Measurements from ENCODE around the gene RIPOR3. TPM values are rescaled to one million over a fixed set of nuclear protein-coding genes. Genes with fewer than 3 reads are reported as not detected.

RIPOR3 gene
- total RNA-seq, 3 donors from 2014 or later (not counting 1 experiment from before 2014, with no cell fraction given), result 0.45 TPM; not detected in 2

DNA sequence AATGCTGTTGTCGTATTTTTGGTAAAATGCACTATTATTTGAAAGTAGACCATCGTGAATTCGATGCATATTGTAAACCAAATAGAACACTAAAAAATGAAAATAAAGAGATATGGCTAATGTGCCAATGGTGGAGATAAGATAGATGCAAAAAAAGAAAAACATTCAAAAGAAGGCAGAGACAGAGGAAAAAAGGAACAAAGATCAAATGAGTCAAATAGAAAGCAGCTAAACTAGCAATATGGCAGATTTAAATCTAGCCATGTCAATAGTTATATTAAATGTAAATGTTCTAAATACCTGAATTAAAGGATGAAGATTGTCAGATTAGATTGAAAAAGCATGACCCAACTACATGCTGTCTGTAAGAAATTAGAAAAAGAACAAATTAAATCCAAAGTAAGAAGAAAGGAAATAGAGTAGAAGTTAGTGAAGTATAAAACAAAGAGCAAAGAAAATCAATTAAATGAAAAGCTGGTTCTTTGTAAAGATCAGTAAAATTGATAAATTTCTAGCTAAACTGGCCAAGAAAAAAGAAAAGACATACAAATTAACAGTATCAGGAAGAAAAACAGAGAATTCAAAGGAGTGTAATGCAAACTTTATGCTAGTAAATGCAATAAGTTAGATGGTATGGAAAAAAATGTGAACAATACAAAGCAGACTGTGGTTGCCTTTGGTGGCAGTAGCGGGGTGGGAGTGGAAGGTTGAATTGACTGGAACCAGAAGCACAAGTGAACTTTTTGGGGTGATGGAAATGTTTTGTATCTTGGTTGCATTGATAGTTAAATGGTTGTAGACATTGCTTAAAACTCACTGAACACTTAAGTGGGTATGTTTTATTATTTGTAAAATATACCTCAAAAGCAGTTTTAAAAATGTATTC is 136.4 kb downstream of the RIPOR3 start:
- Histone ChIP-seq H3K36me3 (ENCODE audit: control insufficient read depth, insufficient read depth, low read length) (no peaks in the 10 kb centered on the region), H3K9me3 (ENCODE audit: control insufficient read depth, insufficient read depth, low read length) (no peaks in the 10 kb centered on the region), H3K27ac (ENCODE audit: low read length) (no peak overlapping the region), H3K27me3 (ENCODE audit: control insufficient read depth, insufficient read depth, low read length) (no peaks in the 10 kb centered on the region), H3K4me1 (ENCODE audit: control insufficient read depth, insufficient read depth, low read length) (peaks cover 2% of the 10 kb centered on the region), H3K4me3 (ENCODE audit: low read length) (no peak overlapping the region)
- H3K4me1 Mint-ChIP-seq, result peaks cover 12 to 21% of the 10 kb centered on the region in 2 donors
- TF ChIP-seq, protein P1, sequence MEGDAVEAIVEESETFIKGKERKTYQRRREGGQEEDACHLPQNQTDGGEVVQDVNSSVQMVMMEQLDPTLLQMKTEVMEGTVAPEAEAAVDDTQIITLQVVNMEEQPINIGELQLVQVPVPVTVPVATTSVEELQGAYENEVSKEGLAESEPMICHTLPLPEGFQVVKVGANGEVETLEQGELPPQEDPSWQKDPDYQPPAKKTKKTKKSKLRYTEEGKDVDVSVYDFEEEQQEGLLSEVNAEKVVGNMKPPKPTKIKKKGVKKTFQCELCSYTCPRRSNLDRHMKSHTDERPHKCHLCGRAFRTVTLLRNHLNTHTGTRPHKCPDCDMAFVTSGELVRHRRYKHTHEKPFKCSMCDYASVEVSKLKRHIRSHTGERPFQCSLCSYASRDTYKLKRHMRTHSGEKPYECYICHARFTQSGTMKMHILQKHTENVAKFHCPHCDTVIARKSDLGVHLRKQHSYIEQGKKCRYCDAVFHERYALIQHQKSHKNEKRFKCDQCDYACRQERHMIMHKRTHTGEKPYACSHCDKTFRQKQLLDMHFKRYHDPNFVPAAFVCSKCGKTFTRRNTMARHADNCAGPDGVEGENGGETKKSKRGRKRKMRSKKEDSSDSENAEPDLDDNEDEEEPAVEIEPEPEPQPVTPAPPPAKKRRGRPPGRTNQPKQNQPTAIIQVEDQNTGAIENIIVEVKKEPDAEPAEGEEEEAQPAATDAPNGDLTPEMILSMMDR (IDR thresholded peaks at IDR 0.05), result no peak
- H3K27ac Mint-ChIP-seq, result no peak overlapping the region
- H3K9me3 Mint-ChIP-seq, result no peaks in the 10 kb centered on the region
- no peaks in the 10 kb centered on the region for H3K36me3 Mint-ChIP-seq
- intact Hi-C loops (cut with micrococcal nuclease), result loop anchor here (5.0 kb wide), 1 partner anchor 38 kb away; no protein-coding TSS in a partner anchor
- ATAC-seq (no peak), DNase-seq (no peak)
- no peak overlapping the region for H3K4me3 Mint-ChIP-seq
- 92% methylated on average over 3 of the region's 4 CpGs for WGBS (ENCODE audit: insufficient coverage)
- H3K27me3 Mint-ChIP-seq (ENCODE audit: low read depth in 2 of 2), result no peaks in the 10 kb centered on the region

DNA sequence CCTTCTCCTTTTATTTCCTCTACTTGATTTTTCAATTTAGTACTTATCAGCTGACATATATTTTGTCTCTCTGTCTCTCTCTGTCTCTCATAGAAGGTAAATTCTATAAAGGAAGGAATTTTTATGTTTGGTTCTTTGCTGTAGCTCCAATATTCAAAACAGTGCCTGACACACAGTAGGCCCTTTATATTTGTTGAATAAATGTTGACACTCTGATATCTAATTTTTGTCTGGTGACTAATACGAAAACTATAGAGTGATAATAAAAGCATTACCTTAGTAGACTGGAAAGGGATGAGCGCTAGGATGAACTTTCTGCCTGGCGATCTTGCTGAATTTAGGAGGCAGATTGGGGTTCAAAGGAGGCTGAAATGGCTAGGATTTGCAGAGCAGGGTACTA is 138.4 kb downstream of the RIPOR3 start:
- TF ChIP-seq, protein P1 (IDR thresholded peaks at IDR 0.05), result no peak
- DNase-seq, result no peak
- H3K27ac ChIP-seq (ENCODE audit: low read length), result no peak overlapping the region
- no peaks in the 10 kb centered on the region for H3K9me3 Mint-ChIP-seq
- 98% methylated on average over 3 of the region's 3 CpGs for WGBS (ENCODE audit: insufficient coverage)
- no peak overlapping the region for H3K4me3 ChIP-seq (ENCODE audit: low read length)
- H3K27me3 ChIP-seq (ENCODE audit: control insufficient read depth, insufficient read depth, low read length), result no peaks in the 10 kb centered on the region
- H3K4me1 ChIP-seq (ENCODE audit: control insufficient read depth, insufficient read depth, low read length), result peaks cover 9% of the 10 kb centered on the region
- intact Hi-C loops (cut with micrococcal nuclease), result loop anchor here (5.0 kb wide), 1 partner anchor 36 kb away; no protein-coding TSS in a partner anchor
- H3K36me3 Mint-ChIP-seq, result no peaks in the 10 kb centered on the region
- no peaks in the 10 kb centered on the region for H3K36me3 ChIP-seq (ENCODE audit: control insufficient read depth, insufficient read depth, low read length)
- H3K27ac Mint-ChIP-seq, result no peak overlapping the region
- peaks cover 13 to 16% of the 10 kb centered on the region in 2 donors for H3K4me1 Mint-ChIP-seq
- no peak overlapping the region for H3K4me3 Mint-ChIP-seq
- H3K9me3 ChIP-seq (ENCODE audit: control insufficient read depth, insufficient read depth, low read length), result no peaks in the 10 kb centered on the region
- no peak for ATAC-seq
- H3K27me3 Mint-ChIP-seq (ENCODE audit: low read depth in 2 of 2), result no peaks in the 10 kb centered on the region

DNA sequence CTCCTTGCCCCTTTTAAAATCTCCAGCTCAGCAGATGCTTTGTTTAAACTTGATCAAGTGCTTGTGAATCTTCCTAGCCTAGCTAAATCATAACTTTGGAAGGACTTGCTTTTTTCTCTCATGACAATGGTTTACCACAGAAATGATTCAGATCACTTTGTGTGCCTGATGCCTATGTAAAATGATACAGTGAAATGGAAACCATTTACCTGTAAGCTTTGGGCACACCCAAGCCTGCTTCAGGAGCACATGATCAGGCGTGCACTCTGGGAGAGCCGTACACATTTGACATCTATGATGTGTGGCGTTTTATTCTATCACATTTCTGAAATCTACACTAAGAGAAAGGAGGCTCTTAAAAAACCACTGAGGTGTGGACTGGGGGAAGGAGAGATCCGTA is 140.1 kb downstream of the RIPOR3 start:
- peak overlapping the region; percentile 29 to 30 for H3K27ac Mint-ChIP-seq

More for the DNA sequence above, 140.1 kb downstream of the RIPOR3 start:
- WGBS (ENCODE audit: insufficient coverage), result 25% methylated on average over 3 of the region's 4 CpGs
- Mint-ChIP-seq H3K4me3 (no peak overlapping the region), H3K4me1 (peaks cover 21 to 24% of the 10 kb centered on the region in 2 donors), H3K36me3 (no peaks in the 10 kb centered on the region), H3K27me3 (ENCODE audit: low read depth in 2 of 2) (no peaks in the 10 kb centered on the region), H3K9me3 (no peaks in the 10 kb centered on the region)
- DNase-seq, result no peak
- Histone ChIP-seq H3K9me3 (ENCODE audit: control insufficient read depth, insufficient read depth, low read length) (no peaks in the 10 kb centered on the region), H3K36me3 (ENCODE audit: control insufficient read depth, insufficient read depth, low read length) (no peaks in the 10 kb centered on the region), H3K4me1 (ENCODE audit: control insufficient read depth, insufficient read depth, low read length) (peaks cover 13% of the 10 kb centered on the region), H3K4me3 (ENCODE audit: low read length) (no peak overlapping the region), H3K27ac (ENCODE audit: low read length) (no peak overlapping the region), H3K27me3 (ENCODE audit: control insufficient read depth, insufficient read depth, low read length) (no peaks in the 10 kb centered on the region)
- no peak for ATAC-seq
- TF ChIP-seq, protein P1 (IDR thresholded peaks at IDR 0.05), result no peak
- intact Hi-C loops (cut with micrococcal nuclease), result loop anchor here (5.0 kb wide), 1 partner anchor 34 kb away; no protein-coding TSS in a partner anchor

Data from natural killer cell (primary cell).